DMS114 treated with DMSO at 0.1 percent for 48 hours (cell line): ENCODE results near the gene SMIM24.

Experiments used
- DNase-seq: peaks from one replicate; lab custom pipeline; 2025; ENCODE audit not compliant: unreplicated experiment; lab: John Stamatoyannopoulos, UW

SMIM24 gene

GRCh38 chr19:3476830-3477229, 3.5 kb downstream of the SMIM24 start:
- no peak for DNase-seq

GRCh38 chr19:3475449-3475848, 4.9 kb downstream of the SMIM24 start:
- DNase-seq = no peak

DNA sequence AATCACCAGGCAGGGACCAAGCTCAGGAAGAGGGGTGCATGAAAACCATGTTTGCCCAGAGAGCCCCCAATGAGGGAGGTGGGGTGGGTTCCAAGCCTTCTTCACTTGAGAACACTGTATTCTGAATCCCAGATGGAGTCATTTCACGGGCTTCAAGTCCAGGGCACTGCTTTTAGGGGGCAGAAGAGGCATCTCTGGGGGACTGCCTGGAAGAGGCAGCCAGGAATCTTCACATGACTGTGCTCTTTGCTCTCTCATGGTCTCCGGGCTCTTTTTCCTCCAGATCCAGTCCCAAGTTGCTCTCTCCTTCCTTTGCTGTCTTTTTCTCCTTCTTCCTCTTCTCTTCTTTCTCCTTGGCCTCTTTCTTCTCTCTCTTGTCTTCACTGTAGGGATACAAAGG, 5.7 kb downstream of the SMIM24 start:
- no peak for DNase-seq

- no peak for DNase-seq
These were observed 6.3 kb downstream of the SMIM24 start for GRCh38 chr19:3474010-3474409.

GRCh38 chr19:3471954-3472655, 8.2 kb downstream of the SMIM24 start:
- no peak for DNase-seq

DNA sequence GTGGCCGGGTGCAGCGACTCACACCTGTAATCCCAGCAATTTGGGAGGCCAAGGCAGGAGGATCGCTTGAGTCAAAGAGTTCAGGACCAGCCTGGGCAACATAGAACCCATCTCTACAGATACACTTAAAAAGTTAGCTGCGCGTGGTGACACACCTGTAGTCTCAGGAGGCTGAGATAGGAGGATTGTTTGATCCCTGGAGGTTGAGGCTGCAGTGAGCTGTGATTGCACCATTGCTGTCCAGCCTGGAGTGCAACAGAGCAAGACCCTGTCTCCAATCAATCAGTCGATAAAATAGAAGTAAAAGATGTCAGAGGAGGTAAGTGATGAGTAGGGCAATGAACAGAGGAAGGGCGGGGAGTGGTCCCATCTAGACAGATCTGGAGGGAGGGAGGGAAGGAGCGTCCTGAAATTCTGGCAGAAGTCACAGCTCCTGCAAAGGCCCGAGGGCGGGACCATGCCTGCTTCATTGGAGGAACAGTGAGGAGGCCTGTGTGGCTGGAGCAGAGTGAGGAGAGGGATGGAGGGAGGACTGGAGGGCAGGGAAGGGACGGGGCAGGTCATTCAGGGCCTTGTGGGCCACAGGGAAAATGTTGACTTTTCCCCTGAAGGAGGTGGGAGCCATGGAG, 9.7 kb downstream of the SMIM24 start:
- no peak for DNase-seq

DNA sequence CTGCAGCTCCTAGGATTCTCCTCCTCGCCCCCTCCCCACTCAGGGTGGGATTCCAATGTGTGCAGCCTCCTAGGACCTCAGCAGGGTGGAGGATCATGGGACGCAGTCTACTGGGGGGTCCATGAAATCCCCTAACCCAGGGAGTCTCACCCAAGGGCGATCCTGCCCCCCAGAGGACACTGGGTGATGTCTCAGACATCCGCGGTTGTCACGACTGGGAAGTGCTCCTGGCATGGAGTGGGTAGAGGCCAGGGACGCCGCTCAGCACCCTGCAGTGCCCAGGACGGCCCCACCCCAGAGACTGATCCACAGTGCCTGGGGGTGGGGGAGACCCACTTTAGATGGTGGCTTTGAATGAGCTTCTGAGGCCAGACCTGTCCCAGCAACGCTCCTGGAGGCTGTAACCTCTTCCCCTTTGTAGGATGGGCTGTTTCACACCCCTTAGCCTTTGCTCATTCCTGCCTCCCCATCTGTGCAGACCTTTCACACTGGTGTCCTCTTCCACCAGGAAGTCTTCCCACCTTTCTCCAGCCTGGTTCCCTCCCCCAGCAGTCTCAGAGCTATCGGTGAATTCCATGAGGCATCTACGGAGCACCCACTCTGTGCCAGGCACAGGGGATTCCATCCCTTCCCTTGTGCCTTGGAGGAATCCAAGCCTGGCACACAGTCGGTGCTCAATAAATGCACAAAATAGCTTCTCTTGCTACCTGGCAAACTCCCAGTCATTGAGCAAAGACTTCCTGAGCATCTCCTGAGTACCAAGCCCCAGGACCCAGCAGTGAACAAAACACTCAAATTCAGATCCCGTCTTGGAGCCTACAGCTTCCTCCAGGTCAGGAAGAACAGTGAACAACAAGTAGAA, 10.5 kb downstream of the SMIM24 start:
- no peak for DNase-seq

DNA sequence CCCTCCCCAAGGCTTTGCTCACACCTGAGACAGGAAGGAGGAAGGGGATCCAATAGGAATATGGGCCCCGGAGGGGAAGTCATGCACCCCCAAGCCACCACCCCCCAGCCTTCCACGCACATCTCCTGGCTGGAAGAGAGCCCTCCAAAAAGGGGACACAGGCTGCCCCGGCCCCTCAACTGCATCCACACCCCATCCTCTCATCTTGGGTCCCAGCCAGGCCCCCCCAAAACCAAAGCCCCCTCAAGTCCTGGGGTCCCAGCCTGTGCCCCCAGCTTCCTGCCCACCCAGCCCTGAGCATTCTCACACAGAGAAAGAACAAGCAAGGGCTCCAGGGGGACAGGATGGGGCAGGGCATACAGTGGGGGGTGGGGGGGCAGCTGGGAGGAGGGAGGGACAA, 12.1 kb downstream of the SMIM24 start:
- no peak for DNase-seq

DNA sequence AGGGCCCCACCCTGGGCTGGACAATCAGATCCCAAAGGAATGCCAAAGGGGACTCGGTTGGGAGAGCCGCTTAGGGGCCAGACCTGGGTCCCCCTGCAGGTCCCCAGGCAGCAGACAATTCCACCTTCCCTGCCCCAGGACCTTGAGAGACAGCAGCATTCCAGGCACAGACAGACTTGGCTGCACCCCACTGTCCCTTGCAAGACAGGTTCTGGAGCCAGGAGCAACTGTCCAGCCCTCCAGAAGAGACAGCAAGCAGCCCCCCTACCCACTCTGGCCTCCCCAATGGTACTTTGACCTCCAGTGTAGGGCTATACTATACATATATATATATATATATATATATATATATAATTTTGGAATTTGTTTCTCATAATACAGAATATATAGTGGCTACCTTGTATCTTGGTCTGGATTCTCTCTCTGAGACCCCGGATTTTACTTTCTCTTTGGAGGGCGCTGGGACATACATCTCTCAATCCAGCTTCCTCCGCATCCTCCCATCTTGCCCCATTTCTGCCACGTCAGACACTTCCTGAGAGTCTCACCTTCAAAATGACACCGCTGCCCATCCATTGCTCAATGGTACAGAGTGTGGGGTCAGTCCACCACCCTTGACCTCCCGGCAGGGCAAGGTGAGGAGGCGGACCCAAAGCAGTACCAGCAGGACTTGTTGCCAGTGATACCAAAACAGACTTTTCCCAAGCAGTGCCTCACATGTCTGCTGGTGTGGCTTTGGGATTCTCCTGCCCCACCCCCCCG, 12.7 kb downstream of the SMIM24 start:
- DNase-seq = no peak

DNA sequence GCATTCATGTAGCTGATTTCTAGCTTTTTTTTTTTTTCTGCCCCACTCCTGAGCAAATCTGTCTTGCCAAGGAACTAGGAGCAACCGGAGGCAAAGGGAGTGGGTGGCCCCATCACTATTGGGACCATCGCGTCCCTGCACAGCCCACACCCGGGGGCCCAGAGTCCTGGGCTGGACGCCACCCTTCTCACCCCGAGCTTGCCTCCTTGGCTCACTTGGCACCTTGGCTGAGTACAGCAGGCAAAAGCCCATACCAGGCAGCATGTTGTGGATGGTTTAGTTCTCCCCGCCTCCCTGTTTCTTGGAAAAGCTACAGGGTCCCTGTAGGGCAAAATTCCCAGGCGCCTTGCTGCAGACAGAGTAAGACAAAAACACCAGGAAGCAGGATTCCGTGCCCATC, 13.7 kb downstream of the SMIM24 start:
- DNase-seq = no peak

DNA sequence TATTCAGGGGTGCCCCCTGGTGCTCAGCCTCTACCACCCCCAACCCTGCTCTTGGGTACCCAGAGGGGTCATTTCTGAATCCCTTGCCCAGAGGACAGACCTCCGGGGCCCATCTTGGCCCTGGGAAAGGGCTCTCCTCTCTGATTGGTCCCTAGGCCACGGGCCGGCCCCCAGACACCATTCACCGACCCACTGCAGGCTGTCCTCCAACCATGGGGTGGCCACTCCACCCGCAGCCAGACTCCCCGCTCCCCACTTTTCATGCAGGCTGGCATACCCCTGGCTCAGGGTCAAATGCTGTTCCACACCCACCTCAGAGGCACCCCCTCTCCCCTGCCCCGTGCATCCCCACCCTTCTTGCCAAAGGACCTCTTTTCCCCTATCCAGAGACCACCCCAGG, 14.8 kb downstream of the SMIM24 start:
- no peak for DNase-seq

DNA sequence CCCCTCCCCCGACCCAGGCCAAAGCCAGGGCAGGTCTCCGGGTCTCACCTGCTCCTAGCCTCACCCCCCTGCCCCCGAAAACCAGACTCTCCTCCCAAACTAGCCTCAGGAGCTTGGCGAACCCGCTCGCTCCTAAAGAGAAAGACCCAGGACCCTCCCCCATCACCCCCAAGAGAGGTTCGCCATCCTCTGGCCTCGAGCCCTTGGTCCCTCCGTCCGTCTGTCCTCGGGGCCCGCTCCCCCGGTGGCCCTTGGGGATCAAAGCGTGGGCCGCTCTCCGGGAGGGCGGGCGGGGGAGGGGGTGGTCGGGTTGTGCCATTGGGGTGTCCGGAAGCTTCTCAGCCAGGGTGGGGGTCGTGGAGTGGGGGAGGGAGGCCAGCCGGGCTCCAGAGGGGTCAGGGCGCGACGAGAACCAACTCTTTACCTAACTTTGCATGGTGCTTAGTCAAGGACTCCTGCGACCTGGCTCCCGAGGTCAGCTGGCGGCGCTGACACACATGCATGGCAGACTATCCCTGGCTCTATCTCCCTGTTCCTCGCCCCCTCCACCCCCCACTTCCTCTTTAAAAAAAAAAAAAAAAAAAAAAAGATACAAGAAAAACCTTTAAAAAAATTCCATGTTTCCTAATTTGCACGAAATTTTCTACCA, 15.6 kb downstream of the SMIM24 start:
- DNase-seq = no peak

GRCh38 chr19:3463714-3464586, 16.4 kb downstream of the SMIM24 start:
- no peak for DNase-seq

- DNase-seq = no peak
These were observed 17.2 kb downstream of the SMIM24 start for GRCh38 chr19:3462991-3463713.

DNA sequence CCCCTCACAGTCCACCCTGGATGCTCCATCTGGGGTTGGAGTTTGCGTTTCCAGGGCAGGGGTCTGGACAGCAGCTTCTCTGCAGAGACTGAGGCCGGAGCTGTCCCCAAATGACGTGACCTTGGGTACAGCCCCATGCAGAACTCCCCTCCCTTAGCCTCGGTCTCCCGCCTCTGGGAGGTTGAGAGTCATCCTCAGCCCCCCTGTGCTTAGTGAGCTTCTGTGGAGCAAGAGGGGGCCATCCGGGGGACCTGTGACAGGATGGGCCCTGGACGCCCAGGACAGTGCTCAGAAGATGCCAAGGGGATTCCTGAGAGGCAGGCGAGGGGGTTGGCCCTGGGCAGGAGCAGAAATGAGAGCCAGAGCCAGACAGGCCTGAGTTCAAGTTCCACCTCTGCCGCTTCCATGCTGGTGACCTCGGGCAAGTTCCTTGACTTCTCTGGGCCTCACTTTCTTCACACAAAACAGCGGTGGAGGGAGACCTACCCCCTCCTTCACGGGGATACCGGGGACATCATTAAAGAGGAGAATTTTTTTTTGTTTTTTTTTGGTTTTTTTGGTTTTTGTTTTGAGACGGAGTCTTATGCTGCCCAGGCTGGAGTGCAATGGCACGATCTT, 20.3 kb downstream of the SMIM24 start:
- DNase-seq = no peak

DNA sequence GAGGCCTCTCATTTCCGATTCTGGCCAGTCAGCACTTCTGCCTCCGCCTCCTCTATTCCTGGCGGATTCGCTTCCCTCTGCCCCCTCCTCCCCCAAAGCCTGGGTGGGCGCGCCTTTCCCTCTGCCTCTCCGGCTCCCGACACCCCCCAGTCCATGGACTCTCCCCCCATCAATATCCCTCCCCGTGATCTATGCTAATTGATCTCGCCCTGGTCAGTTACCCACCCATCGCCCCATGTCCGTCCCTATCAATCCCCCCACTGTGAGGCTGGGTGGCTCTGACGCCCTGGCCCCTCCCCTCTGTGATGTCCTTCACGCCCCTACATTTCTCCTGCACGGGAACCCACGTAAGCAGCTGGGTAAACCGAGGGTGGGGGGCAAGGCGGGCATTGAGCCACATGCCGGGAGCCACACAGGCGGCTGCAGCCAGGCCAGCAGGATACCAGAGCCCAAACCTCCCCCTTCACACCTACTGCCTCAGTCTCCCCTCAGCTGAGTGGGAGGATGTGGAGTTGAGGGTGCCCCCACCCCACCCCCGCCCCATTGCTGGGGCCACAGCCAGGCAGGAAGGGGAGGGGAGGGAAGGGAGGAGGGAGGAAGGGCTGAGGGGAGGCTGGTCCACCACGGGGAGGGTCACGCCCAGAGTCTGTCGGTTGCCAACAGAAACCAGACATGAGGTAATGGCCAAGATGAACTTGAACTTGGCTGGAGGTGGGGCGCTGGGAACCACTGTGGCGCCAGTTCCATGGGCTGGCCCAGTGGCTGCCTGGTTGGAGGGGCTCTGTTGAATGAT, 21.0 kb downstream of the SMIM24 start:
- DNase-seq = no peak

- no peak for DNase-seq
These were observed 21.9 kb downstream of the SMIM24 start for GRCh38 chr19:3458229-3459088.
